Cardiac septum (tissue), 1 donor: Measurements from ENCODE around the gene EVX2. TPM values are rescaled to one million over a fixed set of nuclear protein-coding genes. Genes with fewer than 3 reads are reported as not detected.

ENCODE experiments used
- DNase-seq: peaks from one replicate; pipeline ENCODE4 v3.0.0-alpha.2; 2020; ENCODE audit warnings: low spot score
- intact Hi-C: fragments of 100-400 bp; cut with DNase I; formaldehyde crosslinking; loops from one replicate; pipeline ENCODE4 v1.14.0; 2022
- total RNA-seq: library from RNA; stranded (reverse); fragmentation: NEBNext Ultra II Directional; extraction: Animal tissue kit (Norgen Biotek cat#: 25700); gene quantifications from one replicate; pipeline ENCODE4 v1.2.1, GENCODE V29; 2021
- donor health status: DM: no; HTN: no; CAD: no.

Gene EVX2
- total RNA-seq, 1 donor from 2014 or later = not detected

GRCh38 chr2:176123411-176124109 is 39.8 kb upstream of the EVX2 start:
- intact Hi-C loops = no loop called here

DNA sequence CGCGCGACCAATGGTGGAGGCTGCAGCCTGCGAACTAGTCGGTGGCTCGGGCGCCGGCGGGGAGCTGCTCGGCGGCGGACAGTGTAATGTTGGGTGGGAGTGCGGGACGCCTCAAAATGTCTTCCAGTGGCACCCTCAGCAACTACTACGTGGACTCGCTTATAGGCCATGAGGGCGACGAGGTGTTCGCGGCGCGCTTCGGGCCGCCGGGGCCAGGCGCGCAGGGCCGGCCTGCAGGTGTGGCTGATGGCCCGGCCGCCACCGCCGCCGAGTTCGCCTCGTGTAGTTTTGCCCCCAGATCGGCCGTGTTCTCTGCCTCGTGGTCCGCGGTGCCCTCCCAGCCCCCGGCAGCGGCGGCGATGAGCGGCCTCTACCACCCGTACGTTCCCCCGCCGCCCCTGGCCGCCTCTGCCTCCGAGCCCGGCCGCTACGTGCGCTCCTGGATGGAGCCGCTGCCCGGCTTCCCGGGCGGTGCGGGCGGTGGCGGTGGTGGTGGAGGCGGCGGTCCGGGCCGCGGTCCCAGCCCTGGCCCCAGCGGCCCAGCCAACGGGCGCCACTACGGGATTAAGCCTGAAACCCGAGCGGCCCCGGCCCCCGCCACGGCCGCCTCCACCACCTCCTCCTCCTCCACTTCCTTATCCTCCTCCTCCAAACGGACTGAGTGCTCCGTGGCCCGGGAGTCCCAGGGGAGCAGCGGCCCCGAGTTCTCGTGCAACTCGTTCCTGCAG is 39.1 kb upstream of the EVX2 start, which contains the start of gene HOXD9:
Gene HOXD9, plus strand, starts transcription at position 37 of the 728 bp plus-strand sequence. Its CDS starts 50 bp downstream, at position 87.
- intact Hi-C loops = no loop called here
- DNase-seq = no peak

More at GRCh38 chr2:176123411-176124109, 39.8 kb upstream of the EVX2 start:
- no peak for DNase-seq

- DNase-seq = no peak
- intact Hi-C loops = no loop called here
These were observed 38.4 kb upstream of the EVX2 start for GRCh38 chr2:176122052-176122682.

DNA sequence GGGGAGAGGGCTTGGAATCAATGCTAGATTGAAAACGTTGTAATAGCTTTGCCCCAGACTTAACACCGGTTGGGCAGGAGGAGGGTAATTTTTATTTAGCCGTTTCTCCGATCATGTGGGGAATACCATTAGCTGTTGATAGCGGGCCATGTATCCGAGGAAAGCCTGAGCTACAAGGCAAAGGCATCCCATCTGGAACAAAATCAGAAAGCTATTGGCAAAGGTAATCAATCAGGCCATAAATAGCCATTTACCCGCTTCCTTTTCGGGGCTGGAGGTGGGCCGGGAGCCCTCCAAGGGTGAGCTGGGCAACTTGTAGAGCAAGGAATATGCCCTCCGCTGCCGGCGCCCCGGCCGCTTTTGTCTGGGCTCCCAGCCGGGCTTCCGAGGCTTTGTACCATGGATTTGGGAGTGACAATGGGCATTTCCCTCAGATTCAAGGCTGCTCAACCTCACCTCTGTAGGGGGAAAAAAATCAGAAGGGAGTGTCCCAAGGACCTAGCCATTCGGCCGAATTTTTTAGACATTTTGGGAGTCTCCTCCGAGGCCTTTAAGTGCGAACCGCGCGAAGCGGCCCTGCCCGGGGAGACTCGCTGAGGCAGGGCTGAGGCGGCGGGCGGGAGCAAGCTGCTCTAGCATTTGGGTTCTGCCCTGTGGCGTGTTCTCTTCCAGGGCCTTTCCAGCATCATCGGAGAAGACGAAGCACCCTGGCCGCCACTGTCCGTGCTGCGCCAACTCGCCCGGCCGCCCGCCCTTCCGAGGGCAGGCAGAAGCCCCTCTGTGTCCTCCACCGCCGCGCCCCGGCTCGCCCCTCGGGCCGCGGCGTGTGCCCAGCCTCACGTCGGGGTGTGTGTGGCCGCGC is 37.7 kb upstream of the EVX2 start:
- no peak for DNase-seq
- intact Hi-C loops = no loop called here

GRCh38 chr2:176120364-176121189 is 36.8 kb upstream of the EVX2 start:
- no peak for DNase-seq
- intact Hi-C loops = no loop called here

DNA sequence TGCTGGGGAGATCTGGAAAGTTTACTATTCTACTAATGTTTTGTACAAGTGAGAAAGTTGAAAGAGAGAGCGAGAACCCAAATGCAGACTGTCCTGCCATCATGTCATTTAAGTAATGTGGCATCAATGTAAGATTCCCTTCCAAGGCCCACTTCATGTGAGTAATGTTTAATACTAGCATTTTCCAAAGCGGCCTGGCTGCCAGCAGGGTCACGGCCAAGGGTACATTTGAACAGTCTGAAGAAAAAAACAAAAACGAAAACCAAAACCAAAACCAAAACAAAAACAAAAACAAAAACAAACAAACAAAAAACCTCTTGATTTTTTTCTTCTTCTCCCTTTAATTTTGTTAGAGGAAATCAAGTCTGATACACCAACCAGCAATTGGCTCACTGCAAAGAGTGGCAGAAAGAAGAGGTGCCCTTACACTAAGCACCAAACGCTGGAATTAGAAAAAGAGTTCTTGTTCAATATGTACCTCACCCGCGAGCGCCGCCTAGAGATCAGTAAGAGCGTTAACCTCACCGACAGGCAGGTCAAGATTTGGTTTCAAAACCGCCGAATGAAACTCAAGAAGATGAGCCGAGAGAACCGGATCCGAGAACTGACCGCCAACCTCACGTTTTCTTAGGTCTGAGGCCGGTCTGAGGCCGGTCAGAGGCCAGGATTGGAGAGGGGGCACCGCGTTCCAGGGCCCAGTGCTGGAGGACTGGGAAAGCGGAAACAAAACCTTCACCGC is 35.0 kb upstream of the EVX2 start:
- intact Hi-C loops = no loop called here
- no peak for DNase-seq

DNA sequence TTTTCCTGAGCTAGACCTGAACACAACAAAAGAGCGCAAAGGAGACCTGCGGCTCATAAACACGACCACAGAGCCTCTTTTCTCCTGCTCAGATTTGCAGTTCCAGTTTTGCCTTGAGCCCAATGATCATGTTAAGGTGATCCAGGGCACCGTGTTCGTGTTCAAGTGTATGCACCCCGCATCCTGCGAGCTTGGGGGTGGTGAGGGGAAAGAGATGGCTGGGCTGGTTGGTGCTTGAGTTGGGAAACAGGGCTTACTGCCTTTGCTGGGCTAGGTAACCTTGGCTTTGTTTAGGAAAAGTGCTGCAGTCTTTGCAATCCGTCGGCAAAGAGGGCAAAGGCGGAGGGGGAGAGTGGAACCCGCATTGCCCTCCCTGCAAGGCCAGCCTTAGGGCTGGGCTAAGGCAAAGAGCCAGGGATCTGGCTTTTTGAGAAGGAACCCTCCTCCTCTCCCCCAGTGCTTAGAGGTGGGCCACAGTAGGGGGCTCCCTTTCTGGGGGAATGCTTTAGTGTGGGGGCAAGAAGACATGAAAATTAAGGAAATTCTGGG is 34.1 kb upstream of the EVX2 start:
- DNase-seq = no peak
- intact Hi-C loops = no loop called here

DNA sequence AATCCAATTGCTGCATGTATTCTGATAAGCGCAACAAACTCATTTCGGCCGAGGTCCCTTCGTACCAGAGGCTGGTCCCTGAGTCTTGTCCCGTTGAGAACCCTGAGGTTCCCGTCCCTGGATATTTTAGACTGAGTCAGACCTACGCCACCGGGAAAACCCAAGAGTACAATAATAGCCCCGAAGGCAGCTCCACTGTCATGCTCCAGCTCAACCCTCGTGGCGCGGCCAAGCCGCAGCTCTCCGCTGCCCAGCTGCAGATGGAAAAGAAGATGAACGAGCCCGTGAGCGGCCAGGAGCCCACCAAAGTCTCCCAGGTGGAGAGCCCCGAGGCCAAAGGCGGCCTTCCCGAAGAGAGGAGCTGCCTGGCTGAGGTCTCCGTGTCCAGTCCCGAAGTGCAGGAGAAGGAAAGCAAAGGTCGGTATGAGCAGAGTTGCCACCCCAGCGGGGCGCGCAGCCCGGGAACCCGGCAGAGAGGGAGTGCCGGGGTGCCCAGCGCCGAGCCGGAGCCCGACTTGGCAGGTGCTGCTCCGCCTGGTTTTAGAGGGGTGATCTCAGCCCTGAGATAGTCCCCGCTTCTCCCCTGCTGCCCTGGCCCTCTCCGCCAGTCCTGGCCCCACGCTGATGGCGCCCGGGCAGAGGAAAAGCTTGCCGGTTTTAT is 33.5 kb upstream of the EVX2 start:
- no peak for DNase-seq
- intact Hi-C loops = no loop called here

- intact Hi-C loops = no loop called here
- DNase-seq = no peak
These were observed 32.4 kb upstream of the EVX2 start, which contains the start of gene HOXD10 for GRCh38 chr2:176115883-176116813. Gene HOXD10, plus strand, starts transcription at chr2:176116778. Its CDS starts 56 bp downstream, at chr2:176116834.

- intact Hi-C loops = no loop called here
These were observed 31.3 kb upstream of the EVX2 start for GRCh38 chr2:176114930-176115625.

GRCh38 chr2:176114120-176114929 is 30.6 kb upstream of the EVX2 start:
- DNase-seq = no peak
- intact Hi-C loops = no loop called here

More at GRCh38 chr2:176114930-176115625, 31.3 kb upstream of the EVX2 start:
- DNase-seq = no peak

- intact Hi-C loops = no loop called here
These were observed 28.9 kb upstream of the EVX2 start for GRCh38 chr2:176112375-176113302.

GRCh38 chr2:176111846-176112374 is 28.1 kb upstream of the EVX2 start:
- intact Hi-C loops = no loop called here
- DNase-seq = no peak

More at GRCh38 chr2:176112375-176113302, 28.9 kb upstream of the EVX2 start:
- no peak for DNase-seq
